ENCODE results near the gene MYO7B.

Gene MYO7B

DNA sequence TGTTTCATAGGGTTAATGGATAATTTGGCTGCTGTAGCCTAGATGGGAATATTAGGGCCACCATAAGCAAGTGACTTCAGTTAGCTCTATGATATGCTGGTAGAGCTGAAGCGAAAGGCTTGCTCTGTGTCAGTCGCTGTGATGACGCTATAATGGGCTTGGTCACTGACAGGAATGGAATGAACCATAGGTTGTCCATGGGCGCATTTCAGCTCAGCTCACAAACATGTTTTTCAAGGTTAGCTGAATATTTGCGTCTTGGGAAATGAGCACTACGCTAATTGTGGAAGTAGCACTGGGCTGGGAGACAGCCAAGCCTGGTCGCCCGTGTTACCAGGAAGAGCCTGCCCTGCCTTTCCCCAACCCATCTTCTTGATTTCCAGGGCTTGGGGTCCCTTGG lies 3.2 kb upstream of the MYO7B start:
- H3K4me1 ChIP-seq = peaks cover 3% of the 10 kb centered on the region
- H3K9me3 ChIP-seq (ENCODE audit: control insufficient read depth, low read length) = no peaks in the 10 kb centered on the region
- no peak overlapping the region for H3K9ac ChIP-seq
- H2AFZ ChIP-seq = no peak overlapping the region
- no peaks in the 10 kb centered on the region for H3K36me3 ChIP-seq (ENCODE audit: control insufficient read depth, insufficient read depth, low read length)
- no peak overlapping the region for H3K27ac ChIP-seq
- TF ChIP-seq, protein P1, sequence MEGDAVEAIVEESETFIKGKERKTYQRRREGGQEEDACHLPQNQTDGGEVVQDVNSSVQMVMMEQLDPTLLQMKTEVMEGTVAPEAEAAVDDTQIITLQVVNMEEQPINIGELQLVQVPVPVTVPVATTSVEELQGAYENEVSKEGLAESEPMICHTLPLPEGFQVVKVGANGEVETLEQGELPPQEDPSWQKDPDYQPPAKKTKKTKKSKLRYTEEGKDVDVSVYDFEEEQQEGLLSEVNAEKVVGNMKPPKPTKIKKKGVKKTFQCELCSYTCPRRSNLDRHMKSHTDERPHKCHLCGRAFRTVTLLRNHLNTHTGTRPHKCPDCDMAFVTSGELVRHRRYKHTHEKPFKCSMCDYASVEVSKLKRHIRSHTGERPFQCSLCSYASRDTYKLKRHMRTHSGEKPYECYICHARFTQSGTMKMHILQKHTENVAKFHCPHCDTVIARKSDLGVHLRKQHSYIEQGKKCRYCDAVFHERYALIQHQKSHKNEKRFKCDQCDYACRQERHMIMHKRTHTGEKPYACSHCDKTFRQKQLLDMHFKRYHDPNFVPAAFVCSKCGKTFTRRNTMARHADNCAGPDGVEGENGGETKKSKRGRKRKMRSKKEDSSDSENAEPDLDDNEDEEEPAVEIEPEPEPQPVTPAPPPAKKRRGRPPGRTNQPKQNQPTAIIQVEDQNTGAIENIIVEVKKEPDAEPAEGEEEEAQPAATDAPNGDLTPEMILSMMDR (IDR thresholded peaks at IDR 0.05) = no peak
- H3K27me3 ChIP-seq (ENCODE audit: control insufficient read depth, insufficient read depth, low read length) = no peaks in the 10 kb centered on the region
- H3K4me2 ChIP-seq (ENCODE audit: low read length) = no peak overlapping the region
- H3K4me3 ChIP-seq (ENCODE audit: low read depth, low read length) = no peak overlapping the region
- H3K79me2 ChIP-seq = no peaks in the 10 kb centered on the region

DNA sequence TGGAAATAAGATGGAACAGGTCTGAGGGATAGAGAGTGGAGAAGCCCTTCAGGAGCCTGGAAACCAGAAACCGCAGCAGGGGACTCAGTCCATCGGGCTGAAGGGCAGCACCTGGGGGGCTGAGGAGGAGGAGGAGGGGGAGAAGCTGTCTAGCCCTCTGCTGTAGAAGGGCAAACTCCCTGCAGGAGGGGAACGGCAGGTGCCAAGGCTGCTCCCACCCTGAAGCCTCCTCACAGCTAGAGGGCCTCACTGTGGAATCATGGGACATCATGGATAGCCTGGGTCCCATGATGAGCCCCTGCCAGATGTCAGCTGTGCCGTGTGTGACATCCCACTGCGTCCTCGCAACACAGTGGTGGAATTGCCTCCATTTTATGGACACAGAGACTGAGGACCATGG lies 435 bp downstream of the MYO7B start:
- TF ChIP-seq, protein P1 (IDR thresholded peaks at IDR 0.05) = no peak
- H3K4me1 ChIP-seq = no peaks in the 10 kb centered on the region
- H3K27me3 ChIP-seq (ENCODE audit: control insufficient read depth, insufficient read depth, low read length) = no peaks in the 10 kb centered on the region
- no peak overlapping the region for H3K4me2 ChIP-seq (ENCODE audit: low read length)
- no peak overlapping the region for H2AFZ ChIP-seq
- no peaks in the 10 kb centered on the region for H3K9me3 ChIP-seq (ENCODE audit: control insufficient read depth, low read length)
- H3K79me2 ChIP-seq = no peaks in the 10 kb centered on the region
- no peak overlapping the region for H3K9ac ChIP-seq
- H3K27ac ChIP-seq = no peak overlapping the region
- no peak overlapping the region for H3K4me3 ChIP-seq (ENCODE audit: low read depth, low read length)
- H3K36me3 ChIP-seq (ENCODE audit: control insufficient read depth, insufficient read depth, low read length) = no peaks in the 10 kb centered on the region

GRCh38 chr2:127536707-127537541 lies 1.4 kb downstream of the MYO7B start:
- Histone ChIP-seq H3K9ac (no peak overlapping the region), H2AFZ (no peak overlapping the region), H3K36me3 (ENCODE audit: control insufficient read depth, insufficient read depth, low read length) (no peaks in the 10 kb centered on the region), H3K4me1 (no peaks in the 10 kb centered on the region), H3K27ac (no peak overlapping the region), H3K79me2 (no peaks in the 10 kb centered on the region), H3K4me3 (ENCODE audit: low read depth, low read length) (no peak overlapping the region), H3K4me2 (ENCODE audit: low read length) (no peak overlapping the region), H3K9me3 (ENCODE audit: control insufficient read depth, low read length) (no peaks in the 10 kb centered on the region), H3K27me3 (ENCODE audit: control insufficient read depth, insufficient read depth, low read length) (no peaks in the 10 kb centered on the region)
- TF ChIP-seq, protein P1 (IDR thresholded peaks at IDR 0.05) = no peak

DNA sequence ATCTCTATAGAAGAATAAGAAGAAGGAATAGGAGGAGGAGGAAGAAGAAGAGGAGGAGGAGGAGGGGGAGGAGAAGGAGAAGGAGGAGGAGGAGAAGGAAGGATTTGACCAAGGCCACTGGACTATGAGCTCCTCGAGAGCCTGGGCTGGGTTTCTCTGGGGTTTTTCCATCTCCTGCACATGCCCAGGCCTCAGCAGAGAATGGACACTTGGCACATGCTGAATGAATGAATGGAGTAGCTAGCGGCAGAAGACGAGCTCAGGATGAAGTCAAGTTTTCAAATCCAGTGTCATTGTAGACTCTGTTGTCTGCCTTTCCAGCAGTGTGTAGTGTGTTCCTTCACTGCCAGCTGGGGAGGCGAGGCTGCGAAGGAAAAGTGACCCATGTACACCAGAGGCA lies 2.2 kb downstream of the MYO7B start:
- no peaks in the 10 kb centered on the region for H3K79me2 ChIP-seq
- H3K4me2 ChIP-seq (ENCODE audit: low read length) = no peak overlapping the region
- H3K36me3 ChIP-seq (ENCODE audit: control insufficient read depth, insufficient read depth, low read length) = no peaks in the 10 kb centered on the region
- no peak overlapping the region for H3K27ac ChIP-seq
- H3K27me3 ChIP-seq (ENCODE audit: control insufficient read depth, insufficient read depth, low read length) = no peaks in the 10 kb centered on the region
- H2AFZ ChIP-seq = no peak overlapping the region
- no peak overlapping the region for H3K4me3 ChIP-seq (ENCODE audit: low read depth, low read length)
- H3K4me1 ChIP-seq = no peaks in the 10 kb centered on the region
- H3K9me3 ChIP-seq (ENCODE audit: control insufficient read depth, low read length) = no peaks in the 10 kb centered on the region
- TF ChIP-seq, protein P1 (IDR thresholded peaks at IDR 0.05) = no peak
- H3K9ac ChIP-seq = no peak overlapping the region

DNA sequence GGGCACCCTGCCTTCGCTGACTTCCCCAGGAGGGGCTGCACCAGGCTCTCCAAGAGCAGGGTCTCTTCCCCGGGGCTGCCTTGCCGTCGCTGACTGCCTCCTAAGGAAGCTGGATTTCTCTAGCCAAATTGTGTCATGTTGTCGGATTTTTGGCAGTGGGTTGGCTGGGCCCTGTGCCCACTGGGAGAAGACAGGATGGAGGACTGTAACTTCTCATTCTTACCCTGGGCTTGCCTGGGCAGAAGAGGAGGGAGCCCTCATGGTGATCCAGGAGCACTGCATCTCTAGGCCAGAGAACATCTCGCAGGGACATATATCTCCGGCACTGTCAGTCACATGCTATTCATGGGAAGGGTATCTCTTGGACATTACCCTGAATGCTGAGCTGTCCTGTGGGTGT lies 6.3 kb downstream of the MYO7B start:
- H3K9ac ChIP-seq = no peak overlapping the region
- H3K4me3 ChIP-seq (ENCODE audit: low read depth, low read length) = no peak overlapping the region
- H3K79me2 ChIP-seq = no peaks in the 10 kb centered on the region
- H3K27me3 ChIP-seq (ENCODE audit: control insufficient read depth, insufficient read depth, low read length) = no peaks in the 10 kb centered on the region
- no peaks in the 10 kb centered on the region for H3K36me3 ChIP-seq (ENCODE audit: control insufficient read depth, insufficient read depth, low read length)
- no peaks in the 10 kb centered on the region for H3K9me3 ChIP-seq (ENCODE audit: control insufficient read depth, low read length)
- no peak overlapping the region for H2AFZ ChIP-seq
- H3K4me1 ChIP-seq = no peaks in the 10 kb centered on the region
- TF ChIP-seq, protein P1 (IDR thresholded peaks at IDR 0.05) = no peak
- H3K27ac ChIP-seq = no peak overlapping the region
- no peak overlapping the region for H3K4me2 ChIP-seq (ENCODE audit: low read length)

Data from parathyroid adenoma (tissue), 2 donors.